ENCODE results near the gene THOC6. TPM values are rescaled to one million over a fixed set of nuclear protein-coding genes. Genes with fewer than 3 reads are reported as not detected.

THOC6 gene
- total and polyA plus RNA-seq, 2 experiments from 2014 or later, result 35.6 to 79.4 TPM

GRCh38 chr16:3056336-3057180 is 32.7 kb downstream of the THOC6 start:
- H3K4me2 ChIP-seq, result no peak overlapping the region
- no peaks in the 10 kb centered on the region for H3K27me3 ChIP-seq
- 94% methylated on average over 19 of the region's 19 CpGs for WGBS (ENCODE audit: low lambda C conversion rate, missing lambda C conversion rate)
- H3K4me3 ChIP-seq, result no peak overlapping the region
- H2AFZ ChIP-seq, result no peak overlapping the region
- peaks cover 9% of the 10 kb centered on the region for H3K4me1 ChIP-seq (ENCODE audit: insufficient read depth)
- no peaks in the 10 kb centered on the region for H3K9me3 ChIP-seq (ENCODE audit: low read depth)
- no peaks in the 10 kb centered on the region for H3K79me2 ChIP-seq
- H4K20me1 ChIP-seq (ENCODE audit: insufficient read depth, poor library complexity, severe bottlenecking), result no peaks in the 10 kb centered on the region
- TF ChIP-seq CTCF (IDR thresholded peaks at IDR 0.05; ENCODE audit: poor library complexity), result no peak
- TF ChIP-seq EZH2 (IDR thresholded peaks at IDR 0.05; ENCODE audit: borderline replicate concordance), result no peak
- no peak for TF ChIP-seq EZH2phosphoT487 (IDR thresholded peaks at IDR 0.05; ENCODE audit: low read depth, severe bottlenecking, unreplicated experiment)
- DNase-seq (ENCODE audit: low spot score), result no peak
- H3K9me2 ChIP-seq (replicated peaks; ENCODE audit: insufficient read depth), result no peaks in the 10 kb centered on the region
- H3K27ac ChIP-seq, result no peak overlapping the region
- H3K36me3 ChIP-seq (replicated peaks; ENCODE audit: insufficient read depth, low read depth), result no peaks in the 10 kb centered on the region

- Histone ChIP-seq H3K4me3 (no peak overlapping the region), H3K36me3 (replicated peaks; ENCODE audit: insufficient read depth, low read depth) (no peaks in the 10 kb centered on the region)
These were observed 33.6 kb downstream of the THOC6 start for GRCh38 chr16:3057181-3058138.

More at GRCh38 chr16:3057181-3058138, 33.6 kb downstream of the THOC6 start:
- H3K4me2 ChIP-seq, result peak overlapping the region; percentile 99
- H3K27me3 ChIP-seq, result no peaks in the 10 kb centered on the region
- no peak overlapping the region for H2AFZ ChIP-seq
- peaks cover 9% of the 10 kb centered on the region for H3K4me1 ChIP-seq (ENCODE audit: insufficient read depth)
- H3K9me3 ChIP-seq (ENCODE audit: low read depth), result no peaks in the 10 kb centered on the region
- DNase-seq (ENCODE audit: low spot score), result no peak
- H3K9me2 ChIP-seq (replicated peaks; ENCODE audit: insufficient read depth), result no peaks in the 10 kb centered on the region
- H3K79me2 ChIP-seq, result no peaks in the 10 kb centered on the region
- H3K27ac ChIP-seq, result no peak overlapping the region
- no peaks in the 10 kb centered on the region for H4K20me1 ChIP-seq (ENCODE audit: insufficient read depth, poor library complexity, severe bottlenecking)
- TF ChIP-seq CTCF (IDR thresholded peaks at IDR 0.05; ENCODE audit: poor library complexity) (no peak), EZH2phosphoT487 (IDR thresholded peaks at IDR 0.05; ENCODE audit: low read depth, severe bottlenecking, unreplicated experiment) (no peak), EZH2 (IDR thresholded peaks at IDR 0.05; ENCODE audit: borderline replicate concordance) (no peak)
- WGBS (ENCODE audit: low lambda C conversion rate, missing lambda C conversion rate), result 93% methylated on average over 21 of the region's 22 CpGs

Measured in hepatocyte (in vitro differentiated cells).